ENCODE data around the gene ARHGAP20.

ARHGAP20 gene

DNA sequence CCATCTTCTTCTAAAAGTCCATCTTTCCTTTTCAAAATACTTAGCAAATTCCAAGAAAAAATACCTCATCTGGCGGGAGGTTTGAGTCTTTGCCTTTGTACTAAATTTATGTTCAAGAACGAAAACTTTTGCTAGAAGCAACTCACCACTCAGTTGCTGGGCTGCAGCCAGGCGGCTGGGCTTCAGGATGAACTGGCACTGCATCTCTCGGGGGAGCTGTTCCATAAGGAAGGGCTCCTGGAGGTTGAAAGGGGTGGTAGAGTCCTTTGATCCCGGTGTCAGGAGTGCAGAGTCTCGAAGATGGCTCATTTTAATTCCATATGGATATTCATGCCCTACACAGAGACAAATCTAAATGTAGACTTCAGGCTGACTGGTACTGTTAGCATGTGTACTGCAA, 105.8 kb downstream of the ARHGAP20 start:
- FAIRE-seq, result no peak

DNA sequence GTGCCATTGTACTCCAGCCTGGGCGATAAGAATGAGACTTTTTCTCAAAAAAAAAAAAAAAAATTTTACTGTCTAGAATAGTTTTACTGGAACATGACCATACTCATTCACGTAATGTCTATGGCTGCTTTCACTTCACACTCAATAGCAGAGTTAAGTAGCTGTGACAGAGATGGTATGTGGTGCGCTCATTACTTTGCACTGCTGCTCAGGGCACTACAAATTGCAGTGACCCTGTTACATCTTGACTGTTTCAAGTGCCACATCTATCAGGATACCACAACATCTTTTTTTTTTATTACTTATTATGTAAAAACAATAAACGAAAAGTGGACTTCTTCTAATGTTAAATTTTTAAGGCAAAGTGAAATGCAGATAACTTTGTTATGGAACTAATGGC, 110.3 kb downstream of the ARHGAP20 start:
- FAIRE-seq, result no peak

DNA sequence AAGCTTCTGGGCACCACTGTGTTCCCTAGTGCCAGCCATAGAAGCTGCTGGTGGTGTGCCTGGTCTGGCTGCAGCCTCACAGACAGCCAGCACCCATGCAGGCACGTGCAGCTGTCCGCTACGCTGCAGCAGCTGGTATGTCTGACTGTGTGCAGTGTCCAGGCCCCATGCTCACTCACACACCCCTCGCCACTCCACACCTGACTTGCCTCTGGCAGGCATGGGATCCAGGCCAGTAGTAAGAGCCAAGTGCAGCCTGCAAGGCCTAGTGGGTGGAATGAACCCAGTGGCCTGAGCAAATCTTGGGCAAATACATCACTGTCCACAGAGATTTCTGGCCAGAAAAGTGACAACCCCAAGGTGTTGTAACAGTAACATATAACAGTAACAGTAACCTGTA, 111.9 kb downstream of the ARHGAP20 start:
- FAIRE-seq, result no peak

DNA sequence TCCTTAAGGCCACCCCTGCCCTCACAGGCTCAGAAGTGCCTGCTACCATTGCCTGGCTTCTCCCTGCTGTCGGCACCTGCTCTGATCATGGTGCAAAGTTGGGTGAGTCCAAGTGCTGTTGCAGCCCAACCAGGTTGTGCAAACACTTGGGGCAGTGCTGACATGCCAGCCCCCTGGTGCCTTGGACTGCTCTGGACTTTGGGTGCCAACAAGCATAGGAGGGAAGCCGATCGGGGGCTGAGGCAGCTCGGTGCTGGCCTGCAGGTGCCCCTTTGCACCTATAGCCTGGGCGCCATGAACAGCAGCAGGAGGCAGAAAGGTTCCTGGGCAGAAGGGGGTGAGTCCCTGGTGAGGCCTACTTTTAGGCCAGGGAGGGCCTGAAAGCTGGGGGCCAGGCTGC, 113.0 kb downstream of the ARHGAP20 start:
- FAIRE-seq, result no peak

DNA sequence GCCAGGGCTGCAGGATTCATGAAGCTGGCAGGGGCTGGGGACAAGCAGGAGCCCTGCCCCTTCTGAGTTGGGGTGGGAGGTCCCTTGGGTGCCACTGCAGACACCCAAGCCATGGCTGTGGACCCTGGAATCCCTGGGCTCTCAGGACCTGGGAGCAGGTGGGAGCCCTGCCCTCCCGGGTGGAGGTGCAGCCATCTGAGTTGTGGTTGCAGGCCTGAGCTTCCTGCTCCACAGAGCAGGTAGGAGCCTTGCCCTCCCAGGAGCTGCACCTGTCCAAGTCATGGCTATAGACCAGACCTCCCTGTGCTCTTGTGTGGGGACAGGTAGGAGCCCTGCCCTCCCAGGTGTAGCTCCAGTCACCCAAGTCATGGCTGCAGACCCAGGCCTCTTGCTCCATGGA, 113.5 kb downstream of the ARHGAP20 start:
- no peak for FAIRE-seq

DNA sequence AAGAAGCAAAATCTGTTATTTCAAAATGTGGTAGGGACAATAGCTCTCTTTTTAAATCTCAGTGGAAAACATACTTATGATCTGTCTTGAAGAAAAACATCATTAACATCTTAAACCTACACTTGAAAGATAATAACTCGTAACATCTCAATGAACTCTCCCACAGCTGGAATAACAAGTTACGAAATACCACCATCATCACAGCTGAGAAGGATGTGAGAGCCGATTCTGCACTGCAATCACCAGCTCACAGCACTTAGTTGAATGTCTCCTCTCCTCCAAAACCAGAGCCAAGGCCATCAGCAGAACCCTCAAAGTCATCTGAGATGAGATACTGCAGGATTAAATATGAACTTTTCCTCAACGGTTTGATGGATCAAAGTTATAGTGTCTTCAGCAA, 124.3 kb downstream of the ARHGAP20 start:
- FAIRE-seq, result no peak

DNA sequence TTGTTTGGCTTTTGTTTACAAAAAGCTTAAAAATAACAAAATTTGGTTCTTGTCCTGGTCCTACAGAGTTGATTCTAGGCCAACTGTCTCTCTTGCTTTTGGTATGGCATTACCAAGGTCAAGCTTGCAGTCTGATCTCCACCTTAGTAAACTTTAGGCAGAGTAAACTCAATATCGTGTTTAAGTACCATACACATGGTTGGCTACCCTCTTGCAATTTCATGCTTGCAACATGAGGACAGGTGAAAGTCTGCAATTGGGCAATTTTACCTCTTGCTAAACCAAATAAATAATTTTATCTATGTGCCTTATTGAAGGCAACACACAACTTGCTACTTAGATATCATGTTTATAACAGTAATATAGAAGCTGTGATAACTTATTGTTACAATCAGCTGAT, 125.1 kb downstream of the ARHGAP20 start:
- FAIRE-seq, result no peak

DNA sequence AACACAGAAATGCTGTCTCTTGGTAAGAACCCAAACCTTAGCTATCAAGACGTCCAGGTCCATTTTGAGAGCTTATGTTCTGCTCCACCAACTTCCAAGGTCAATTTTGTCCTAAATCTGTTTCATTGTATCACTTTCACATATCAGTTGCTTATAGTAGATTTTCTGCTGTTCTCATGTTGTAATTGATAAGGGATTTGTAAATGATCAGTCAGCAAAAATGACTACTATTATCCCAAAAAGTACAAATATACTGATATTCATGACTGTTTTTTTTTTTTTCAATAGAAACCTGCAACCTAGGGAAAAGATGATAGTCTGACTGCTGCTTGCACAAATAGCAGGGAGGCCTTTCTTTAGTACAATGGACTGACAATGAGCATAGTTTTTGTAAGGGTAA, 128.1 kb downstream of the ARHGAP20 start:
- no peak for FAIRE-seq

DNA sequence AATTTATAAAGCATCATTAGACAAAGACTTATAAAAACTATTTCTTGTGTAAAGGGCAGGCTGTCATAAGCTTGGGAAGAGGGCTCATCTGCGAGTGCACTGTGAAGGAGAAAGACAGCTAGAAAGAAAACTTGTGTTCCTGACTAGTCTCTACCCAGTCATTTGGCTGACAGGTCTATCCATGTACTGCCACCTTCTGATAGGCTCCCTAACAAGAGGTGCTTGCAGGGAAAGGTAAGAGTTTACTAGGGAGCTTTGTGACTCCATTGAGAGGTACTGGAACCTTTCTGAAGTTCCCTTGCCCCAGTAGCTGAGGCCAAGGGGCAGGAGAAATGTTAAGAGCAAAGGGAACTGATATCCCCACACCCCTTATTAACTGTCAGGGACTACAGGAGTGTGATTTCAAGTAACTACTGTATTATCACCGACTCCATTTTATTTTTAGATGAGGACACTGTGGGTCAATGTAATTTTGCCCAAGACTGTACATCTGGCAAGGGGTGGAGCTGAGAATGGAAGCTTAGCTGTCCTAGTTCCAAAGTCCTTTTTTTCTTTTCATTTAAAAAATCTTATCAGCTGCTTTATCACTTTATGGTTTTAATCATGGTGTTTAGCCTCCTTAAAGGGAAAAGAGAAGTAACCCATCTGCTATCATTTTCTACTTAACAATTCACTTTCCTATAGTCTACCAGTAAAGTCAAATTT, 129.4 kb downstream of the ARHGAP20 start:
- FAIRE-seq, result no peak

DNA sequence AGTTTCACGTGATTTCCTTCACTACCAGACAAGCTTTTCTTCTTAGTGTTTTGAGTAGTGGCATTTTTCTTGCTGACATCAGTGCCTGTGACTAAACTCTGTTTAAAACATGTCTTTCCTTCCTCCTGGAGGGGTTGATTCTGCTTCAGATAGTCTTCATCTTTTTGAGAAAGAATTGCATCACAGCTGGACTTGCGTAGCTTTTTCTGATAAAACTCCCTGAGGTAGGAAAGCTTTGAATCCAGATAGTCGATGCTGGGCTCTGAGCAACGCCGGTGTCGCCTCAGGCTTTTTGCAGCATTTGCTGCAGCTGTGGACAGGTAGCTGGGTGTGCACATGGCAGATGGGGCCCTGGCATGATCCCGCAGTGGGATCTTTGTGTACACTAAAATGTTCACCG, 131.7 kb downstream of the ARHGAP20 start:
- FAIRE-seq, result no peak

DNA sequence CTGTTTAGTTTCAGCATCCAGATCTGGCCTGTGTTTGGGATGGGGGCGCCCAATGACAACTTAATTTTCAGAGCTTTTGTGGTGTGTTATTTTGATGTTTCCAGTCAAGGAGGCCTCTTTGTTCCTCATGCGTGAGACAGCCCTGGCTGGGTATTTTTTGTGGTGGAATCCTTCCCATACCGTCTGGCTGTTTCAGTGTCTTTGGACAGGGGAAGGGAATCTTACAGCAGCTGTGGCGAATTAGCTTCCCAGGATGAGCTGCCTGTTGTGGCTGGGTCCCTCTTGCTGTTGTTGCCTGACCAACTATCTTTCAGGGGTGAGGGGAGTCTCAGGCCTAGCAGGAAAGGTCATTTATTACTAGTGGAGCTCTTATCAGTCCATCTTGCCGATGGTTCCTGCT, 138.8 kb downstream of the ARHGAP20 start:
- no peak for FAIRE-seq

DNA sequence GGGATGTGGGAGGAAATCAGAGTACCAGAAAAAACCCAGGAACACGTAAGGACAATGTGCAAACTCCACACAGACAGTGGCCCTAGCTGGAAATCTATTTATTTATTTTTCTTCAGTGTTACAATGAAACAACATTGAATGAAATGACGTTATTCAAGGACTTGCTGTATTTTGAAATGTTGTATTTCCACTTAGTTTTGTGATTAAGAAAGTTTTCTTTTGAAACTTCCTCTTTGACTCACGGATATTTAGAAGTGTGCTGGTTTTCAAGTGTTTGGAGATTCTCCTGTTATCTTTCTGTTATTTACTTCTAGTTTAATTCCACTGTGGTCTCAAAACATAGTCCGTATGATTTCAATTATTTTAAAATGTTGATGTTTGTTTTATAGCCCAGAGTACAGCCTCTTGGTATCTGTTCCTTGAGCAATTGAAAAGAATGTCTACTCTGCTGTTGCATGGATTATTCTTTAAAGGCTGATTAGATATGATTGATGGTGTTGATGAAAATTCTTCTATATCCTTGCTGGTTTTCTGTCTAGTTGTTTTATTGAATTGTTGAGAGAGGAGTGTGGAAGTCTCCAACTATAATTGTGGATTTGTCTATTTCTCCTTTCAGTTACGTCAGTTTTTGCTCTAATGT, 141.0 kb downstream of the ARHGAP20 start:
- no peak for FAIRE-seq

DNA sequence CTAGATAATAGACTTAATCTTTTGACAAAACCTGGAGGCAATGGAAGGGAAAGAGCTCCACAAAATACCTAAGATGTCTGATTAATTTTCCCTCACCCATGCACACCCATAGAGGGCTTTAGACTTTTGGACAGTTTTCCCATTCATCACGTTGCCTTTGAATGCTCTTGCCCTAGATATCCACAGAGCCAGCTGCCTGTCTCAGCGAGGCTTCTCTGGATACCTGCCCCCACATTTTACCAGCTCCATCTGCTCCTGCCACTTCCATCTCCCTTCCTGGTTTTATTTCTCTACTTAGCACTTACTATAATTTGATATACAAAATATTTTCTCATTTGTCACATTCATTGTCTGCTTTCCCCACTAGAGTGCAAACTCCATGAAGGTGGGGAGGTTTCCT, 145.7 kb downstream of the ARHGAP20 start:
- no peak for FAIRE-seq

DNA sequence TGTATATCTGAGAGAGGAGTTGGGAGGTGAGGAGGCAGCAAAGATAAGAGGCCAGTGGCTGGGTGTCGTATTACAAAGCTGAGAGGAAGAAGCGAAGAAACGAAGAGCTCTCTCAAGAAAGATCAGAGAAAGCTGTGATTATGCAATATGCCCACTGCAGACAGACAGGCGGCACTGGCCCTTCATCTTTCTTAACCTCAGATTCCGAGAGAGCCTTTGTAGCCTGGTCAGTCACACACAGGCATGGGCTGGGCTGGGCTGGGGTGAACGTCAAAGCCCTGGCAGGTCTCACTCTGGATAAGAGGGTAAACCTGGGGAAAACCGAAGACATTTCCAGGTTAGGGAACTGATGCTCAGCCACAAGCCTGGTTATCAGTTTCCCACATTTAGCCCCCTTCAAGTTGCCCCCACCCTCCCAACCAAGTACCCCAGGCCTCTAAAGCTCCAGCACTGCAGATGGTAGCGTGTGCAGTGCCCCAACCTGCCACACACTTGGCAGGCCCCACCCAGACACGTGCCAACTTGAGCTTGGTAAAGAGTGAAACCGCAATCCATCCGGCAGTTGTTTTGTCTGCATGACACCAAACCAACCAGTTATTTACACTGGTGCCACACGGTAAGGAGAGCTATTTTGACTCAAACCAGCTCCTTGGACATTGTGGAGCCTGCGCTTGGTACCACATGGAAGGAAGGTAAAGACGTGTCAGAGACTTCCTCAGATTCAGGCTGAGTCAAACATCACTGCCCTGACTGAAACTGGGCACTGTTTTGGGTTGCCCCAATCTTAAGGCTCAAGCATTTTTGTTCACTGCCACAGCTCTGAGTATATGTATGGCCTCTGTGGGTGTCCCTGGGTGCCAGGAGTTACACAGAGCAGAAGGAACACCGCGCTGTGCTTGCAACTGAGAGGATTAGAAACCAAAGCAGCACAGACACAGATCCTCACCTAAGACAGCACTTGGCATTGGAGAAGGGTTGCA, 146.6 kb downstream of the ARHGAP20 start:
- no peak for FAIRE-seq

DNA sequence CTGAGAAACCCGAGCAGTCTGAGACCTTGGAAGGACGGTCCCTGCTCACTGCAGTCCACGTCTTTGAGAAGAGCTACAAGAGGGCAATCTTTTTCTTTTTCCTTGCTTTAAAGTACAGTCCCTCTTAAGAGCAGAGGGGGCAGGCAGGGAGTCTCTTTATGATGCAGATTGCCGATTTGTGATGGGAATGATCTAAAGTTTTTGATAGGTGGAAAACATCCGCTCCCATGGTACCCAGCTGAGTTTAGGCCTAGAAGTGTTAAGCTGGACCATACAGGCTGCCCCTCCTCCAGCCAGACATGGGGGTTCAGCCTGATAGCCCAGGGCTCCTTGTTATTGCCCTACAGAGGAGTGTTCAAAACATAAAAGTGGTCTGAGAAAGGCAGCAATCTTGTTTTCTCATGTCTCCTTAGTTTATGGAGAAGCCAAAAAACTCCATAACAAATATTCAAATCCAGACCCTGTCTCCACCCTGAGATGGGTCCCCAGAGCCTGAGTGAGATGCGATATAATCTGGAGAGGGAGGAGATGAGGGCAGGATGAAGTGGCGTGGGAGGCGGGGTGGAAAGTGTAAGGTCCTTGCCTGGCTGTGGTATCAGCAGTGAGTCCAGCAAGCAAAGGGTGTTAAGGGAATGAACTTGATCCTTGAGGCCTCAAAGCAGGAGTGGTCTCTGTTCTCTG, 147.4 kb downstream of the ARHGAP20 start:
- no peak for FAIRE-seq

DNA sequence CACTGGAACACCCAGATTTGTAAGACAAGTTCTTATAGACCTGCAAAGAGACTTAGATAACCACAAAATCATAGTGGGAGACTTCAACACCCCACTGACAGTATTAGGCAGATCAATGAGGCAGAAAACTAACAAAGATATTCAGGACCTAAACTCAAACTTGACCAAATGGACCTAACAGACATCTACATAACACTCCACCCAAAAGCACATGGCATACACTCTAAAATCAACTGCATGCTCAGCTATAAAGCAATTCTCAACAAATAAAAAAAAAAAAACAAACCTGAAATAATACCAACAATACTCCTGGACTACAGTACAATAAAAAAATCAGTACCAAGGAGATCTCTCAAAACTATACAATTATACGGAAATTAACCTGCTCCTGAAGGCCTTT, 167.5 kb downstream of the ARHGAP20 start:
- no peak for FAIRE-seq

DNA sequence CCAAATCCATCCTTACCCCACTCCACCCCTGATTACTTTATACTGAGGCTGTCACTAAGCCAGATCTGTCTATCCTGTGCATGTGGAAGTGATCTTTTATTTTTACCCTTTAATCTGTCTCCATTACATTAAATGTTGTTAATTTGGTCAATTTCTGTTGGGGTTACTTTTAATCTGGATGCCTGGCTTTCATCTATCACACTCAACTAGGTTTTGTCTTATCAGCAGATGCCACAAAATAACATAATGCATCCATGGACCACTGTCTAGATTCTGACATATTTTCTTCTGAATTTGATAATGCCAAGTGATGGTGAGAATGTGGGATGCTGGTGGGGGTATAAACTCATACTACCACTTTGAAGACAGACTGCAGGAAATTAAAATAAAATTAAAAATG, 174.1 kb downstream of the ARHGAP20 start:
- no peak for FAIRE-seq

DNA sequence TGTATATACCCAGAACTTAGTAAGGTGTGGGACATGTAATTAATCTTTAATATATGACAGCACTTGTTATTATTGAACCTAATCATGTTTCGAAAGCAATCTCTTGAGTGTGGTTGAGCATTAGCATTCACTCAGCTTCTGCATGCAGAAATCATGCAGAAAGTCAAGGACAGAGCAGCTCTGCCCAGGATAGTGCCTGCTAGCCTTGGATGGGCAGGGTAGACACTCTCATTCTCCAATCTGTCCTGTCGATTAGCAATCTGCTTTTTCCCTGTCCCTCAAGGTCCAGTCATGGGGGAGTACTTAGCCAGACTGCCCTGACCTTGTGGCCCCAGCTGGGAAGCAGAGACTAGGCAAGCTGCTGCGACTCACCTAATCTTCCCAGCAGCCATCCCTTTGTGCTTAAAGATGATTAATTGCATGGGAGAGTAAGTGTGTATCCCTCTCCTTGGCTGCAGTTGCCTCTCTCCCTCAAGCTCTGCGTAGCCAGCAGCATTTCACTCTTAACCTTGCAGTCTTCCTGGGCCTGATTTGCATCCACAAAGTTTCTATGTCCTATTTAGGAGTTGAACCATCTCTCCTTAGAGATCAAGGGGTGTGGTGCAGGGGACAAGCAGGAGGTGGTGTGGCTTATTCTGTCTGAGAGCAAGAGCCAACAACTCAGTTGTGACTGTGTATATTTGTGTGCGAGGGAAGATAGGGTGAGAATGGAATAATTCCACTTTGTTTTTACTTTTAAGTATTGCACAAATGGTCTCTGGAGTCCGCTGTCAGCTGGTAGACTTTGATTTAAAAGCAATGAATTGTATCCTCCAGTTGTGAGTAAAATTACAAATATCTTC, 181.1 kb downstream of the ARHGAP20 start:
- no peak for FAIRE-seq

DNA sequence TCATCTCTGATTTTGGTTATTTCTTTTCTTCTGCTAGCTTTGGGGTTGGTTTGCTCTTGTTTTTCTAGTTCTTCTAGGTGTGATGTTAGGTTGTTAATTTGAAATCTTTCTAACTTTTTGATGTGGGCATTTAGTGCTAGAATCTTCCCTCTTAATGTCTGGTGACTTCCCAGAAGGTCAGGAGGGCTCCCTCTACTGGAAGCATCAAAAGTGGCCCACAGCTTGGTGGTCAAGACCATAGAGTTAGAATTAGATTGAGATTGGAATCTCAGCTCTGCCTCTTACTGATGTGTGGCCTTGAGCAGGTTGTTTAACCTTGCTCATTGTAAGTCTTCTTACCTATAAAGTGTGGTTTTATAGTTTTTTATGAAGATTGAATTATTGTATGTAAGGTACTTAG, 183.2 kb downstream of the ARHGAP20 start:
- no peak for FAIRE-seq

DNA sequence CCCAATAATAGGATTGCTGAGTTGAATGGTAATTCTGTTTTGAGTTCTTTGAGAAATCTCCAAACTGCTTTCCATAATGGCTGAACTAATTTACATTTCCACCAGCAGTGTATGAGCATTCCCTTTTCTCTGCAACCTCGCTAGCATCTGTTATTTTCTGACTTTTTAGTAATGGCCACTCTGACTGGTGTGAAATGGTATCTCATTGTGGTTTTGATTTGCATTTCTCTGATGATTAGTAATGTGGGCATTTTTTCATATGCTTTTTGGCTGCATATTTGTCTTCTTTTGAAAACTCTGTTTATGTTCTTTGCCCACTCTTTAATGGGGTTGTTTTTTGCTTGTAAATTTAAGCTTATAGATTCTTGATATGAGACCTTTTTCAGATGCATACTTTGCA, 185.1 kb downstream of the ARHGAP20 start:
- no peak for FAIRE-seq
